HG02798 (cell line): ENCODE measurements around the gene METTL8.

Experiments
- ATAC-seq: cut with Tn5 transposase; IDR thresholded peaks from one replicate; pipeline ENCODE4 v1.9.1; 2021; ENCODE audit warnings: mild to moderate bottlenecking; ENCODE audit not compliant: unreplicated experiment, poor library complexity

The METTL8 gene

GRCh38 chr2:171348056-171348455 lies 85.7 kb downstream of the METTL8 start:
- ATAC-seq, result no peak

- no peak for ATAC-seq
Observed at GRCh38 chr2:171347591-171348032, 86.2 kb downstream of the METTL8 start.

- ATAC-seq, result peak; percentile 56
Observed at GRCh38 chr2:171346723-171347557, 86.8 kb downstream of the METTL8 start.

GRCh38 chr2:171345971-171346722 lies 87.6 kb downstream of the METTL8 start:
- ATAC-seq, result no peak

- ATAC-seq, result no peak
Observed at GRCh38 chr2:171344182-171344581, 89.6 kb downstream of the METTL8 start.

- no peak for ATAC-seq
Observed at GRCh38 chr2:171342067-171342413, 91.8 kb downstream of the METTL8 start.

GRCh38 chr2:171341394-171342066 lies 92.3 kb downstream of the METTL8 start:
- ATAC-seq, result no peak

- no peak for ATAC-seq
Observed at GRCh38 chr2:171334946-171335345, 98.8 kb downstream of the METTL8 start.

DNA sequence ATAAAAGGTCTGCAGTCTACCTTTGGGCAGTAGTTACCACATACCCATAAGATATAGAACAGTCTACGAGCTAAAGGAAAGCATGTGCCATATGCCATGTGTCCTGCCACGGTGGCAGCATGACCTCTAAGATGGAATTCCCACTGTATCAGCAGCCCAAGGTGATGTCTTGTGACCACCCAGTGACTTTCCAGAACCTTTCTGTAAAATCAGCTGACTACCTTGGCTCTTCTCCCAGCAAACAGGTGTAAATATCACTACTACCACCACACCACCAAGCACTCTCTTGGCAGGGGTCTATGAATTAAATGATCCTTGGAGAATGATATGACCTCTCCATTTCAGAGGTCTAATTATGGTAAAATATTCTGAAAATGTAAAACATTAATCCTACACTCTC lies 99.6 kb downstream of the METTL8 start:
- no peak for ATAC-seq

GRCh38 chr2:171330155-171330956 lies 103.4 kb downstream of the METTL8 start:
- no peak for ATAC-seq

GRCh38 chr2:171327043-171327496 lies 106.7 kb downstream of the METTL8 start:
- ATAC-seq, result no peak

DNA sequence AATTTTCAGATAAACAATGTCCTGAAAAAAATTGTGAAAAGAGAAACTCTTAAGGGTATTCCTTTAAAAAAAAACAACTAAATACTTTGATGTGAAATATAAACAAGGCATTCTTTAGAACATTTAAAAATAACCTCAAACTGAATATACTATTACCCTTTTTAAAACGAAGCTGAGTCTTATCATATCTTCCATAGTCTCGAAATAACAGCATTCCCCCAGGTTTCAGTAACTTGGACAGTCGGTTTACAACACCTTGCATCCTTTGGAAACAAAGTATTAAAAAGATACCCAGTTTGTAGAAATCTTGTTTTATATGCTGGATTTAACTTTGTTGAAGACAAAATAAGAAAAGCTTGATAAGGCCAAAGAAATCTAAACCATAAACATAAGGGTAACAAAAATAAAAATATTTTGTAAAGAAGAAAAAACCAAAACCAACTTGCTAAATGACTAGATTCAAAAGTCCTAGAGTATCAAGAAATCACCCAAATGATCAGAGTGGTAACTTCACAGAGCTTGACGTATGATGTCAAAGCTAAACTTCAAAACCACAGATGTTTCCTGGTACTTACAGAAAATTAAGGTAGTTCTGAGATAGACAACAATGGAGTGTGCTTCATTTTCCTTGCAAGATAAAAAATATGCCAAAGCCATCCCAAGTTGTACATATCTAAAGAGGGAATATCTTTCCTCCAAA lies 107.8 kb downstream of the METTL8 start:
- peak; percentile 38 for ATAC-seq

- peak; percentile 17 for ATAC-seq
Observed at GRCh38 chr2:171323971-171324528, 109.7 kb downstream of the METTL8 start.

DNA sequence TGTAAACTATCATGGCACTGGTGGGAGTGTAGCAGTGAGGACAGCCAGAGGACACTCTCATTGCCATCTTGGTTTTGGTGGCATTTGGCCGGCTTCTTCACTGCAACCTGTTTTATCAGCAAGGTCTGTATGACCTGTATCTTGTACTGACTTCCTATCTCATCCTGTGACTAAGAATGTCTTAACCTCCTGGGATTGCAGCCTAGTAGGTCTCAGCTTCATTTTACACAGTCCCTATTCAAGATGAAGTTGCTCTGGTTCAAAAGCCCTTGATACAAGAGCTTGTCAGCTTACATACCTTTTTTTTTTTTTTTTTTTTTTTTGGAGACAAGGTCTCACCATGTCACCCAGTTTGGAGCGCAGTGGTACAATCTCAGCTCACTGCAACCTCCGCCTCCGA lies 110.9 kb downstream of the METTL8 start:
- no peak for ATAC-seq

- ATAC-seq, result no peak
Observed at GRCh38 chr2:171320731-171321130, 113.1 kb downstream of the METTL8 start.

GRCh38 chr2:171320208-171320621 lies 113.6 kb downstream of the METTL8 start:
- ATAC-seq, result peak; percentile 32

DNA sequence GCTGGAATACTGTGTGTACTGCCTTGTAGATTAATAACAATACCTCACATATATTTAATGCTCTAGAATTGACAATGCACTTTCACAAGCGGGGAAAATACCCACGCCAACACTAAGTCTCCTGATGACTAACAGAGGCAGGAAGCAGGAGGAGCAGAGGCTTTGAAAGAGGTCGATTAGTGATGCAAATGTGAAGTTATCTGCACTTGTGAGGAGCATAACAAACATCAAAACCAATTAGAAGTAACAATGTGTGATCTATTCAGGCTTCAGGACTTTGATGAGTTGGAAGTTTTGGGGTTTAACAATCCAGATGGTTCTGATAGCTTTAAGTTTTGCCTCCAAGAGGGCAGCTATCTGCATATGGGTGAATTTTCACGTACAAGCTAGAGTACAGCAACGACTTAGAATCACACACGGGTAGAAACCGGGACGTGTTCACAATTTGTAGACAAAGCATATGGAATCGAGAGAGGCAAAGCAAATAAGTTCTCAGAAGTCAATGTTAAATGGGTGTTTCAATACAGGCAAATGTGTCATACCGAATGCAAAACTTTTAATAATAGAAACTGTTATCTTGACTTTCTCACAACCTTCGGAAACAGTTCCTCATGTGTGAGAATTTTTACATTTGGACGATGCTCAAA lies 114.5 kb downstream of the METTL8 start:
- ATAC-seq, result peak; percentile 47

- no peak for ATAC-seq
Observed at GRCh38 chr2:171318463-171318934, 115.3 kb downstream of the METTL8 start.
